Kidney glomerular epithelial cell (primary cell): Measurements from ENCODE around the gene ACKR3.

Experiments
- DNase-seq: peaks from one replicate; lab custom pipeline; 2025; lab: John Stamatoyannopoulos, UW

ACKR3 gene

DNA sequence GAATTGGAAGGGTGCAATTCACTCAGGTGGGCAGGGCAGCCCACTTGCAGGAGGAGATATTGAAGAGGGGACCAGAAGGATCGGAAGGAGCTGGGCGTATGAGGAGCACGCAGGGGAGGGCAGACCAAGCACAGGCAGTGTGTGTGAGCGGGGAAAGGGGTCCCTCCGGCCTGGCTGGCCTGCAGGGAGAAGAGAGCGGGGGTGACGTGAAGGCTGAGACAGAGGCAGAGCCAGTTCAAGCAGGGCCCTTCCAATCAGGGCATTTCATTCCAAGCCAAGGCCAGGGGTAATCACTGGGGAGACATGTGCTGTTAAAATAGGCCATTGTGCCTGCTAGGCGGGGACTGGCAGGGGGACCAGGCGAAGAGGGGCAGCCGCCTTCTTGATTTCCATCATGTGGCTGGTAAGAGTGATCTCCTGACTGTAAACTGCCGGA lies 62.2 kb downstream of the ACKR3 start:
- no peak for DNase-seq
